HepG2 (cell line): ENCODE measurements around the gene CD79A. TPM values are rescaled to one million over a fixed set of nuclear protein-coding genes. Genes with fewer than 3 reads are reported as not detected.
A peak's percentile ranks its signal among the peaks of the same experiment; 100 is the strongest.

Source experiments
- CC2D1A ChIP-seq: sonication (generic); formaldehyde crosslinking; IDR thresholded peaks from 2 replicates; pipeline ENCODE4 v1.8.1; 2023; ENCODE audit warnings: mild to moderate bottlenecking, missing genetic modification reagents
- CREBL2 ChIP-seq: sonication (generic); formaldehyde crosslinking; IDR thresholded peaks from 2 replicates; pipeline ENCODE4 v1.8.1; 2023; ENCODE audit warnings: missing genetic modification reagents, mild to moderate bottlenecking, borderline replicate concordance
- EHMT2 ChIP-seq: fragments of 200-600 bp; sonication (generic); IDR thresholded peaks from 2 replicates; pipeline ENCODE4 v1.7.0; 2017; ENCODE audit warnings: antibody characterized with exemption, low read depth, low read length, borderline replicate concordance
- EP300 ChIP-seq, 3 experiments: sonication (generic) in 1 of 3; formaldehyde crosslinking in 1 of 3; IDR thresholded peaks; 2 replicates each; pipeline versions ENCODE4 v1.5.1 to v1.6.1; 2011 to 2020; ENCODE audit warnings: low read depth in 2 of 3, low read length in 2 of 3, borderline replicate concordance in 1 of 3, improper control_type of control experiment in 1 of 3, mild to moderate bottlenecking in 1 of 3, missing genetic modification reagents in 1 of 3, moderate library complexity in 1 of 3
- FOXA3 ChIP-seq: IDR thresholded peaks from 2 replicates; pipeline ENCODE4 v1.6.1; 2016; ENCODE audit warnings: missing genetic modification reagents, missing compliant biosample characterization
- FOXO1 ChIP-seq: sonication (generic); formaldehyde crosslinking; IDR thresholded peaks from 2 replicates; pipeline ENCODE4 v1.4.0; 2020; ENCODE audit warnings: missing genetic modification reagents
- HOMEZ ChIP-seq: IDR thresholded peaks from 2 replicates; pipeline ENCODE4 v1.6.1; 2016; ENCODE audit warnings: low read depth
- KAT7 ChIP-seq: IDR thresholded peaks from 2 replicates; pipeline ENCODE4 v1.6.1; 2018; ENCODE audit warnings: borderline replicate concordance, missing compliant biosample characterization
- MTERF4 ChIP-seq: sonication (generic); formaldehyde crosslinking; IDR thresholded peaks from 2 replicates; pipeline ENCODE4 v1.8.0; 2023; ENCODE audit warnings: mild to moderate bottlenecking, missing genetic modification reagents
- RXRA ChIP-seq: sonication (generic); formaldehyde crosslinking; IDR thresholded peaks from 2 replicates; pipeline ENCODE4 v1.5.1; 2020; ENCODE audit warnings: missing genetic modification reagents
- TSC22D2 ChIP-seq: sonication (generic); formaldehyde crosslinking; IDR thresholded peaks from 2 replicates; pipeline ENCODE4 v1.5.1; 2020; ENCODE audit warnings: missing genetic modification reagents, mild to moderate bottlenecking, borderline replicate concordance
- YY1 ChIP-seq: IDR thresholded peaks from 2 replicates; pipeline ENCODE4 v1.6.1; 2011; ENCODE audit warnings: low read length, low read depth, moderate library complexity, mild to moderate bottlenecking; ENCODE audit not compliant: insufficient read depth, insufficient replicate concordance
- ZBTB40 ChIP-seq, 2 experiments: fragments of 450-650 bp in 1 of 2; sonication (generic) in 1 of 2; formaldehyde crosslinking in 1 of 2; IDR thresholded peaks; 2 replicates each; pipeline versions ENCODE4 v1.6.1 to v1.8.0; 2016 to 2022; ENCODE audit warnings: antibody characterized with exemption in 1 of 2, mild to moderate bottlenecking in 1 of 2, missing genetic modification reagents in 1 of 2
- ZFP41 ChIP-seq: sonication (generic); formaldehyde crosslinking; IDR thresholded peaks from 2 replicates; pipeline ENCODE4 v1.4.0; 2020; ENCODE audit warnings: mild to moderate bottlenecking, missing genetic modification reagents, borderline replicate concordance
- ZNF816 ChIP-seq: sonication (generic); formaldehyde crosslinking; IDR thresholded peaks from 2 replicates; pipeline ENCODE4 v1.8.0; 2022; ENCODE audit warnings: missing genetic modification reagents, mild to moderate bottlenecking, borderline replicate concordance
- polyA plus RNA-seq, 8 experiments: library from polyadenylated mRNA; depleted of rRNA in 3 of 8; stranded (reverse) in 7 of 8; unstranded in 1 of 8; fragments of >200 nt; fragmentation: Illumina TruSeq in 4 of 8; extraction: Trizol in 4 of 8; gene quantifications; 2 replicates each; pipeline versions ENCODE4 v1.2.1 to v1.2.3, GENCODE V29; 2011 to 2016; ENCODE audit warnings: low read depth in 4 of 8, missing spikeins in 1 of 8, mixed read lengths in 1 of 8; ENCODE audit not compliant: insufficient read depth in 1 of 8
- total RNA-seq, 5 experiments: library from RNA; depleted of rRNA; stranded (reverse); fragments of >200 nt; fragmentation: Illumina TruSeq; extraction: Trizol; gene quantifications; 2 replicates each; pipeline ENCODE4 v1.2.3, GENCODE V29; 2016; ENCODE audit warnings: low read depth in 1 of 5

CD79A gene
- total and polyA plus RNA-seq, 2 of the 13 experiments (the other 11 are each of a cell fraction or from before 2014, with no cell fraction given), result 0.24 to 0.33 TPM

- TF ChIP-seq RXRA (CRISPR knock-in tag) (no peak), FOXO1 (CRISPR knock-in tag) (no peak), EP300 (IDR thresholded peaks at IDR 0.05; ENCODE audit: low read depth in 2 of 2, low read length in 2 of 2) (no peak), EP300 (CRISPR knock-in tag; IDR thresholded peaks at IDR 0.05; ENCODE audit: borderline replicate concordance) (no peak), ZFP41 (no peak), CC2D1A (CRISPR knock-in tag) (no peak), ZBTB40 (IDR thresholded peaks at IDR 0.05) (no peak), ZBTB40 (CRISPR knock-in tag; IDR thresholded peaks at IDR 0.05) (no peak), TSC22D2 (CRISPR knock-in tag) (peak; percentile 58; the same call in 1 of the 2 replicates), ZNF816 (no peak), HOMEZ (no peak), YY1 (peak; percentile 33), CREBL2 (CRISPR knock-in tag) (no peak), EHMT2 (no peak), KAT7 (CRISPR knock-in tag) (no peak), FOXA3 (CRISPR knock-in tag) (no peak), MTERF4 (CRISPR knock-in tag) (no peak; the same call in 1 of the 2 replicates)
Observed at GRCh38 chr19:41872775-41873647, 4.1 kb upstream of the CD79A start (continued).
